Panc1 (cell line): ENCODE results near the gene RNF4. TPM values are rescaled to one million over a fixed set of nuclear protein-coding genes. Genes with fewer than 3 reads are reported as not detected.

Experiments used
- ATAC-seq: fragments of 200-7000 bp; cut with Tn5 transposase; 2 replicates; pipeline ENCODE4 v1.9.1; 2020; ENCODE audit warnings: mild to moderate bottlenecking, moderate library complexity
- BruUV-seq: library from RNA; stranded (reverse); fragments of 400-500 nt; replicated peaks from 2 replicates; lab custom pipeline; 2021; lab: Mats Ljungman, UMichigan
- CTCF ChIA-PET: fragments of 300-600 bp; sonication (Branson Sonifier 250); formaldehyde crosslinking; loops from one replicate; lab custom pipeline; 2022; ENCODE audit warnings: antibody characterized with exemption; lab: Charles Lee
- POLR2A ChIA-PET: fragments of 300-600 bp; sonication (Branson Sonifier 250); formaldehyde crosslinking; loops from one replicate; lab custom pipeline; 2022; ENCODE audit warnings: antibody characterized with exemption; lab: Charles Lee
- DNase-seq: peaks from one replicate; pipeline ENCODE4 v3.0.0-alpha.2; 2010; ENCODE audit warnings: low read depth, low spot score
- H3K27ac ChIP-seq: 2 replicates; pipeline ENCODE4 v1.5.1; 2011; ENCODE audit warnings: mild to moderate bottlenecking, low read length, inconsistent platforms
- H3K27me3 ChIP-seq: fragments of 200-500 bp; sonication (Bioruptor generic); 2 replicates; pipeline ENCODE4 v1.6.0; 2014; ENCODE audit warnings: low read length, inconsistent platforms; ENCODE audit not compliant: control insufficient read depth, insufficient read depth
- H3K36me3 ChIP-seq: fragments of 200-500 bp; sonication (Bioruptor generic); 2 replicates; pipeline ENCODE4 v1.5.1; 2014; ENCODE audit warnings: inconsistent platforms, mild to moderate bottlenecking, low read length, moderate library complexity; ENCODE audit not compliant: control insufficient read depth, insufficient read depth
- H3K4me1 ChIP-seq: 2 replicates; pipeline ENCODE4 v1.5.1; 2011; ENCODE audit warnings: inconsistent platforms, mild to moderate bottlenecking, low read length, moderate library complexity; ENCODE audit not compliant: control insufficient read depth, insufficient read depth
- H3K4me3 ChIP-seq, 2 experiments: 2 replicates each; pipeline ENCODE4 v1.5.1; 2011 to 2012; ENCODE audit warnings: low read depth in 2 of 2, low read length in 2 of 2, mild to moderate bottlenecking in 2 of 2, inconsistent platforms in 1 of 2, moderate library complexity in 1 of 2
- H3K9me3 ChIP-seq: fragments of 200-500 bp; sonication (Bioruptor generic); 2 replicates; pipeline ENCODE4 v1.5.1; 2014; ENCODE audit warnings: low read depth, mild to moderate bottlenecking, inconsistent platforms, low read length, moderate library complexity; ENCODE audit not compliant: control insufficient read depth, insufficient read depth
- POLR2AphosphoS5 ChIP-seq: IDR thresholded peaks from 2 replicates; pipeline ENCODE4 v1.6.1; 2012; ENCODE audit warnings: mild to moderate bottlenecking, low read depth, low read length, moderate library complexity
- SIN3A ChIP-seq: IDR thresholded peaks from 2 replicates; pipeline ENCODE4 v1.6.1; 2012; ENCODE audit warnings: low read depth, mild to moderate bottlenecking, low read length, moderate library complexity, borderline replicate concordance; ENCODE audit not compliant: insufficient read depth
- TCF7L2 ChIP-seq: IDR thresholded peaks from 2 replicates; pipeline ENCODE4 v1.6.1; 2011; ENCODE audit warnings: mild to moderate bottlenecking, low read depth, low read length, inconsistent platforms
- in situ Hi-C: cut with HindIII; loops from 2 replicates; pipeline ENCODE4 v1.10.0; 2016; ENCODE audit warnings: low sequenced_read_pairs, low pct_unique_long_range_greater_than_20kb
- intact Hi-C: fragments of 100-400 bp; cut with micrococcal nuclease; formaldehyde crosslinking; loops from one replicate; pipeline ENCODE4 v1.10.0; 2022; ENCODE audit not compliant: unreplicated experiment
- total RNA-seq: library from RNA; stranded (reverse); gene quantifications from one replicate; pipeline ENCODE4 v1.2.1, GENCODE V29; 2021; ENCODE audit not compliant: unreplicated experiment
- TF ChIP-seq, protein P1 (sequence below), 2 experiments: IDR thresholded peaks; 2 replicates each; pipeline ENCODE4 v1.6.1; 2011 to 2012; ENCODE audit warnings: low read depth in 2 of 2, control low read depth in 1 of 2, low read length in 1 of 2, mild to moderate bottlenecking in 1 of 2, moderate library complexity in 1 of 2; ENCODE audit not compliant: insufficient read depth in 1 of 2
- TF ChIP-seq, protein P2 (sequence below): fragments of 450-650 bp; IDR thresholded peaks from 2 replicates; pipeline ENCODE4 v1.5.1; 2017; ENCODE audit warnings: mild to moderate bottlenecking

RNF4 gene
- total RNA-seq, 1 experiment from 2014 or later, result 55.0 TPM

DNA sequence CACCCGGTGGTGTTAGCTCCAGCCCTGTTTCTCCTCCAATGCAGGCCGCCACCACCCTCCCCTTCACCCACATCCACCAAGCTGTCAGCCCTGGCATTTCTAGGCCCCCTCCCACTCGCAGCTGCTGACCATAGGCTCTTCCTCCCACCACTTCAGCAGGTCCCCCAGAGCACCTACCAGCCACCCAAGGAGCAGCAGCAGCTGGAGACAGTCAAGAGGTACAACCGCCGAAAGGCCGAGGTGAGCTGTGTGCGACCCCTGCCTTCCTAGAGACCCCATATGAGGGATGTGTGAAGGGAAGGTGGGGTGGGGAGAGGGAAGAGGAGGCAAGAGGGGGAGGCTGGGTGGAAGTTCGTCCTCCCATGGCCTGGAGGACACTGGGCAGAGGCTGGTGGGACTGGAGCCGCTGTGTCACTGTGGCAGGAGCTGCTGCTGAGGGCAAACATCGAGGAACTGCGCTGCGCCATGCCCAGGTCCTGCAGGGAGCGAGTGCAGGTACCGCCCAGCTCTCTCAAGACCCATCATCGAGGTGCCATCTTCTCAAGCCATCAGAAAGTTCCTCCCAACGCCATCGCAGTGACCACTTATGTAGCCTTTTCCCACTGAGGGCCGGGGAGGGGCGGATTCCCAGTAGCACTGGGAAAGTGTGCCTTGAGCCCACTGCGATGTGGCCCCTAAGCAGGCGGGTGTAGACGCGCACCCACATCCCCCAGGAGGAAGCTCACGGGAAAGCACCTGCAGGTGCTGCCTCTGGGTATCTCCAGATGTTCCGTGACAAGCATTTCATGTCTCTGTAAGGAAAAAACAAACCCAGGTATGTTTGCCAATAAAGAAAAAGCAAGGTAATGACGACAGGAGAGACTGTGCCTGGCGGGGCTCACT is 19.2 kb upstream of the RNF4 start:
- H3K4me3 ChIP-seq, result no peak overlapping the region
- POLR2A ChIA-PET, result no interaction called here
- CTCF ChIA-PET, result no interaction called here
- H3K36me3 ChIP-seq, result no peaks in the 10 kb centered on the region
- ATAC-seq, result no peak
- intact Hi-C loops (no loop called here), in situ Hi-C loops (no loop called here)
- TF ChIP-seq TCF7L2 (no peak), POLR2AphosphoS5 (no peak), SIN3A (no peak)
- TF ChIP-seq, protein P1, sequence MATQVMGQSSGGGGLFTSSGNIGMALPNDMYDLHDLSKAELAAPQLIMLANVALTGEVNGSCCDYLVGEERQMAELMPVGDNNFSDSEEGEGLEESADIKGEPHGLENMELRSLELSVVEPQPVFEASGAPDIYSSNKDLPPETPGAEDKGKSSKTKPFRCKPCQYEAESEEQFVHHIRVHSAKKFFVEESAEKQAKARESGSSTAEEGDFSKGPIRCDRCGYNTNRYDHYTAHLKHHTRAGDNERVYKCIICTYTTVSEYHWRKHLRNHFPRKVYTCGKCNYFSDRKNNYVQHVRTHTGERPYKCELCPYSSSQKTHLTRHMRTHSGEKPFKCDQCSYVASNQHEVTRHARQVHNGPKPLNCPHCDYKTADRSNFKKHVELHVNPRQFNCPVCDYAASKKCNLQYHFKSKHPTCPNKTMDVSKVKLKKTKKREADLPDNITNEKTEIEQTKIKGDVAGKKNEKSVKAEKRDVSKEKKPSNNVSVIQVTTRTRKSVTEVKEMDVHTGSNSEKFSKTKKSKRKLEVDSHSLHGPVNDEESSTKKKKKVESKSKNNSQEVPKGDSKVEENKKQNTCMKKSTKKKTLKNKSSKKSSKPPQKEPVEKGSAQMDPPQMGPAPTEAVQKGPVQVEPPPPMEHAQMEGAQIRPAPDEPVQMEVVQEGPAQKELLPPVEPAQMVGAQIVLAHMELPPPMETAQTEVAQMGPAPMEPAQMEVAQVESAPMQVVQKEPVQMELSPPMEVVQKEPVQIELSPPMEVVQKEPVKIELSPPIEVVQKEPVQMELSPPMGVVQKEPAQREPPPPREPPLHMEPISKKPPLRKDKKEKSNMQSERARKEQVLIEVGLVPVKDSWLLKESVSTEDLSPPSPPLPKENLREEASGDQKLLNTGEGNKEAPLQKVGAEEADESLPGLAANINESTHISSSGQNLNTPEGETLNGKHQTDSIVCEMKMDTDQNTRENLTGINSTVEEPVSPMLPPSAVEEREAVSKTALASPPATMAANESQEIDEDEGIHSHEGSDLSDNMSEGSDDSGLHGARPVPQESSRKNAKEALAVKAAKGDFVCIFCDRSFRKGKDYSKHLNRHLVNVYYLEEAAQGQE (IDR thresholded peaks at IDR 0.05; ENCODE audit: insufficient read depth in 1 of 2, low read depth in 2 of 2, low read length in 1 of 2), result no peak
- TF ChIP-seq, protein P2, sequence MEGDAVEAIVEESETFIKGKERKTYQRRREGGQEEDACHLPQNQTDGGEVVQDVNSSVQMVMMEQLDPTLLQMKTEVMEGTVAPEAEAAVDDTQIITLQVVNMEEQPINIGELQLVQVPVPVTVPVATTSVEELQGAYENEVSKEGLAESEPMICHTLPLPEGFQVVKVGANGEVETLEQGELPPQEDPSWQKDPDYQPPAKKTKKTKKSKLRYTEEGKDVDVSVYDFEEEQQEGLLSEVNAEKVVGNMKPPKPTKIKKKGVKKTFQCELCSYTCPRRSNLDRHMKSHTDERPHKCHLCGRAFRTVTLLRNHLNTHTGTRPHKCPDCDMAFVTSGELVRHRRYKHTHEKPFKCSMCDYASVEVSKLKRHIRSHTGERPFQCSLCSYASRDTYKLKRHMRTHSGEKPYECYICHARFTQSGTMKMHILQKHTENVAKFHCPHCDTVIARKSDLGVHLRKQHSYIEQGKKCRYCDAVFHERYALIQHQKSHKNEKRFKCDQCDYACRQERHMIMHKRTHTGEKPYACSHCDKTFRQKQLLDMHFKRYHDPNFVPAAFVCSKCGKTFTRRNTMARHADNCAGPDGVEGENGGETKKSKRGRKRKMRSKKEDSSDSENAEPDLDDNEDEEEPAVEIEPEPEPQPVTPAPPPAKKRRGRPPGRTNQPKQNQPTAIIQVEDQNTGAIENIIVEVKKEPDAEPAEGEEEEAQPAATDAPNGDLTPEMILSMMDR, result no peak
- no TSS peak for BruUV-seq
- no peaks in the 10 kb centered on the region for H3K27me3 ChIP-seq
- H3K4me1 ChIP-seq, result no peaks in the 10 kb centered on the region
- H3K27ac ChIP-seq, result no peak overlapping the region
- H3K9me3 ChIP-seq, result no peaks in the 10 kb centered on the region
- DNase-seq, result no peak

DNA sequence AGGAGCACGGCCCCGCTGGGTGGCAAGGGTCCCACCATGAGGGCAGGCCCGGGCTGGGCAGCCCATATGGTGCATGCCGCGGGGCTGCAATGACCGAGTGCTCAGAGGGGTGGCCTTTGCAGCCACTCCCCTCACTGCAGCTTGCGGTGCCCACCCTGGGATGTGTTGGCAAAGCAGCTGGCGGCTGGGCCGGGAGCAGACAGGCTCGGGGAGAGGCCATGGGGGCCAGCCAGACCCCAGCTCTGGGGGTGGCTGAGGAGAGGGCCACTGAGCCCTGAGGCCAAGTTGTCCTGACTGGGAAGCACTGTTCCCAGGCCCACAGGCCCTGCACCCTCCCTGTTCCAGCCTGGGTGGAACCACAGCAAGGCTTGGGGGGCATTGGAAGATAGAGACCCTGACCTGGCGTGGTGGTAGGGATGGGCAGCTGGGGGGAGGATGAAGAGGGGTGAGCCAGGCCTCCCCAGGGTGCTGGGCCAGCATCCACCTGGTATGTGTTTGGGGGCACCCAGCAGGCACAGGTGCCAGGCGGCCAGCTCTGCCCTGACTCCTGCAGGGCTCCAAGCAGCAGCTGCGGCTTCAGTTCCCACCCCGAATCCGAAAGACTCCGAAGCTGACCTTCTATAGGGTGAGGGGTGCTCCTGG is 18.4 kb upstream of the RNF4 start:
- in situ Hi-C loops (no loop called here), intact Hi-C loops (no loop called here)
- no TSS peak for BruUV-seq
- H3K27me3 ChIP-seq, result no peaks in the 10 kb centered on the region
- TF ChIP-seq TCF7L2 (no peak), POLR2AphosphoS5 (no peak), SIN3A (no peak)
- TF ChIP-seq, protein P1 (IDR thresholded peaks at IDR 0.05; ENCODE audit: insufficient read depth in 1 of 2, low read depth in 2 of 2, low read length in 1 of 2), result no peak
- TF ChIP-seq, protein P2, result no peak
- no peak overlapping the region for H3K27ac ChIP-seq
- ATAC-seq, result no peak
- H3K36me3 ChIP-seq, result no peaks in the 10 kb centered on the region
- CTCF ChIA-PET, result no interaction called here
- POLR2A ChIA-PET, result no interaction called here
- H3K4me3 ChIP-seq, result no peak overlapping the region
- no peak for DNase-seq
- no peaks in the 10 kb centered on the region for H3K9me3 ChIP-seq
- no peaks in the 10 kb centered on the region for H3K4me1 ChIP-seq
